CD14-positive monocyte (primary cell): ENCODE results near the gene MED26. TPM values are rescaled to one million over a fixed set of nuclear protein-coding genes. Genes with fewer than 3 reads are reported as not detected.
A peak's percentile ranks its signal among the peaks of the same experiment; 100 is the strongest.

Experiments used
- DNase-seq, 3 donors: peaks; one replicate each; pipeline ENCODE4 v3.0.0-alpha.2; 2011 to 2022
- H2AFZ ChIP-seq: 2 replicates; pipeline ENCODE4 v1.6.0; 2012; ENCODE audit warnings: mild to moderate bottlenecking, low read depth, low read length, inconsistent platforms; ENCODE audit not compliant: insufficient read depth, poor library complexity, severe bottlenecking
- H3K27ac ChIP-seq, 2 donors: 1 replicate in 1 of 2; 2 replicates in 1 of 2; pipeline ENCODE4 v1.5.1; 2012 to 2013; ENCODE audit warnings: low read length in 2 of 2, control low read depth in 1 of 2, inconsistent platforms in 1 of 2, low read depth in 1 of 2, mild to moderate bottlenecking in 1 of 2
- H3K27me3 ChIP-seq, 2 donors: one replicate each; pipeline versions ENCODE4 v1.6.0 to v1.6.1; 2011 to 2013; ENCODE audit warnings: low read length in 2 of 2; ENCODE audit not compliant: control insufficient read depth in 2 of 2, insufficient read depth in 2 of 2
- H3K36me3 ChIP-seq, 2 donors: replicated peaks in 1 of 2; 1 replicate in 1 of 2; 2 replicates in 1 of 2; pipeline versions ENCODE4 v1.5.1 to v1.6.1; 2012 to 2013; ENCODE audit warnings: low read length in 2 of 2, control low read depth in 1 of 2, inconsistent platforms in 1 of 2, mild to moderate bottlenecking in 1 of 2; ENCODE audit not compliant: insufficient read depth in 2 of 2, control insufficient read depth in 1 of 2
- H3K4me1 ChIP-seq, 2 donors: 1 replicate in 1 of 2; 2 replicates in 1 of 2; pipeline versions ENCODE4 v1.5.1 to v1.6.1; 2012 to 2013; ENCODE audit warnings: low read length in 2 of 2, control low read depth in 1 of 2, inconsistent platforms in 1 of 2, mild to moderate bottlenecking in 1 of 2, moderate library complexity in 1 of 2; ENCODE audit not compliant: insufficient read depth in 2 of 2, control insufficient read depth in 1 of 2
- H3K4me2 ChIP-seq: replicated peaks from 2 replicates; pipeline ENCODE3; 2012; ENCODE audit warnings: low read length, moderate library complexity, mild to moderate bottlenecking; ENCODE audit not compliant: poor library complexity, severe bottlenecking; ENCODE audit errors: extremely low read depth
- H3K4me3 ChIP-seq, 3 experiments: fragments of 200-600 bp in 1 of 3; sonication (generic) in 1 of 3; replicated peaks in 1 of 3; 1 replicate in 2 of 3; 2 replicates in 1 of 3; pipeline ENCODE4 v1.5.1; 2011 to 2013; ENCODE audit warnings: low read length in 3 of 3, mild to moderate bottlenecking in 3 of 3, control low read depth in 2 of 3, low read depth in 2 of 3, inconsistent platforms in 1 of 3, moderate library complexity in 1 of 3
- H3K79me2 ChIP-seq: 2 replicates; pipeline ENCODE4 v1.6.0; 2012; ENCODE audit warnings: mild to moderate bottlenecking, control low read depth, inconsistent platforms, low read length, moderate library complexity; ENCODE audit not compliant: insufficient read depth
- H3K9ac ChIP-seq: 2 replicates; pipeline ENCODE4 v1.6.0; 2017; ENCODE audit warnings: low read length, mild to moderate bottlenecking; ENCODE audit not compliant: insufficient read depth, poor library complexity, severe bottlenecking
- H3K9me3 ChIP-seq, 2 donors: replicated peaks in 1 of 2; 1 replicate in 1 of 2; 2 replicates in 1 of 2; pipeline versions ENCODE4 v1.5.1 to v1.6.1; 2012 to 2013; ENCODE audit warnings: low read length in 2 of 2, control low read depth in 1 of 2; ENCODE audit not compliant: control insufficient read depth in 1 of 2, insufficient read depth in 1 of 2
- H4K20me1 ChIP-seq: 2 replicates; pipeline ENCODE4 v1.6.0; 2012; ENCODE audit warnings: mild to moderate bottlenecking, low read length, control low read depth, moderate library complexity; ENCODE audit not compliant: insufficient read depth
- H3K27ac Mint-ChIP-seq, 7 donors: one replicate each; pipeline ENCODE4 v1.8.0; 2020; ENCODE audit warnings: mild to moderate bottlenecking in 7 of 7, mixed read lengths in 7 of 7, moderate library complexity in 6 of 7, inconsistent platforms in 2 of 7
- H3K27me3 Mint-ChIP-seq, 3 donors: one replicate each; pipeline ENCODE4 v1.8.0; 2021 to 2022; ENCODE audit warnings: low read depth in 3 of 3, mild to moderate bottlenecking in 3 of 3, mixed read lengths in 3 of 3, moderate library complexity in 3 of 3, inconsistent platforms in 1 of 3
- H3K36me3 Mint-ChIP-seq, 2 donors: one replicate each; pipeline ENCODE4 v1.8.0; 2020; ENCODE audit warnings: mixed read lengths in 2 of 2, inconsistent platforms in 1 of 2, mild to moderate bottlenecking in 1 of 2
- H3K4me1 Mint-ChIP-seq: one replicate; pipeline ENCODE4 v1.8.0; 2020; ENCODE audit warnings: mild to moderate bottlenecking, mixed read lengths
- H3K4me3 Mint-ChIP-seq, 2 donors: one replicate each; pipeline ENCODE4 v1.8.0; 2020; ENCODE audit warnings: mild to moderate bottlenecking in 2 of 2, mixed read lengths in 2 of 2, moderate library complexity in 1 of 2
- H3K9me3 Mint-ChIP-seq, 7 donors: one replicate each; pipeline ENCODE4 v1.8.0; 2020 to 2022; ENCODE audit warnings: mixed read lengths in 7 of 7, mild to moderate bottlenecking in 6 of 7, moderate library complexity in 6 of 7, inconsistent platforms in 2 of 7
- whole genome bisulfite sequencing: methylation state at CpG from one replicate; pipeline ENCODE4 v1.1.5; 2013; ENCODE audit warnings: missing lambda C conversion rate; ENCODE audit not compliant: insufficient coverage; 5-methylcytosine and 5-hydroxymethylcytosine counted together
- intact Hi-C, 2 donors: fragments of 100-400 bp; cut with micrococcal nuclease; formaldehyde crosslinking; loops; one replicate each; pipeline versions ENCODE4 v1.15.0 to v1.15.1; 2023
- polyA plus RNA-seq, 3 donors: library from polyadenylated mRNA; depleted of rRNA in 1 of 3; unstranded in 2 of 3; stranded (reverse) in 1 of 3; fragments of 300-500 nt in 2 of 3; fragments of >200 nt in 1 of 3; fragmentation: Illumina TruSeq in 2 of 3; gene quantifications; 1 replicate in 2 of 3; 2 replicates in 1 of 3; pipeline ENCODE4 v1.2.3, GENCODE V29; 2012 to 2021
- TF ChIP-seq, protein P1 (sequence below): fragments of 200-600 bp; IDR thresholded peaks from one replicate; pipeline ENCODE4 v1.8.0; 2022; ENCODE audit warnings: antibody characterized with exemption, mild to moderate bottlenecking

MED26 gene
- polyA plus RNA-seq, 3 donors, result 1.1 to 7.1 (median 2.1) TPM

DNA sequence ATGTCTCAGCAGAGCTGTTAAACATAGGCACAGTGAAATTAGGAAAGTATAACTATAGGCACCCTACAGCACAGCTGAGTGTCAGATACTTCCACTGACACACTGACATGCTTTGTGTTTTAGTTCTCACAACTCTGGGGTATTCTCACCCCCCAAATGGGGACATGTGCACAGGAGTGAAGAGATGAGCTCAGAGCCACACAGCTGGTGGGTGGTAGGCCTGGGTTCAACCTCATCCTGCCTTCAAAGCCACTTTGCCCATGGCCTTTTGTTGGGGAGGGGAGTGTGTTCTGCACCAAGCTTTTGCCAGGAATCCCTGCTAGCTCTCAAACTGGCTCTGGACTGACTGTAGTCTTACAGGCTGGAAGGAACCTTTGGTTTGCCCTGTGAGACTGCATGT, 54.1 kb downstream of the MED26 start:
- H3K4me3 Mint-ChIP-seq, result no peak overlapping the region
- H3K36me3 ChIP-seq, result peaks cover 37 to 69% of the 10 kb centered on the region in 2 donors
- peaks cover 30 to 39% of the 10 kb centered on the region in 2 donors for H3K4me1 ChIP-seq
- peak overlapping the region in 1 of 3 experiments; percentile 99 for H3K4me3 ChIP-seq
- peak overlapping the region in 1 of 2 donors; percentile 48 for H3K27ac ChIP-seq
- peaks cover 0 to 2% (median 0%) of the 10 kb centered on the region in 7 donors for H3K9me3 Mint-ChIP-seq
- intact Hi-C loops, result loop anchor here (2.0 to 5.0 kb wide), 3 partner anchors 13 to 53 kb away; partner anchors contain the start of gene MED26 (in 1 of the 2)
- no peak overlapping the region for H2AFZ ChIP-seq
- no peak overlapping the region for H3K9ac ChIP-seq
- peaks cover 42 to 58% of the 10 kb centered on the region in 2 donors for H3K36me3 Mint-ChIP-seq
- peaks cover 67% of the 10 kb centered on the region for H4K20me1 ChIP-seq
- peak overlapping the region; percentile 97 for H3K4me2 ChIP-seq
- no peaks in the 10 kb centered on the region for H3K27me3 ChIP-seq
- no peaks in the 10 kb centered on the region for H3K9me3 ChIP-seq
- TF ChIP-seq, protein P1, sequence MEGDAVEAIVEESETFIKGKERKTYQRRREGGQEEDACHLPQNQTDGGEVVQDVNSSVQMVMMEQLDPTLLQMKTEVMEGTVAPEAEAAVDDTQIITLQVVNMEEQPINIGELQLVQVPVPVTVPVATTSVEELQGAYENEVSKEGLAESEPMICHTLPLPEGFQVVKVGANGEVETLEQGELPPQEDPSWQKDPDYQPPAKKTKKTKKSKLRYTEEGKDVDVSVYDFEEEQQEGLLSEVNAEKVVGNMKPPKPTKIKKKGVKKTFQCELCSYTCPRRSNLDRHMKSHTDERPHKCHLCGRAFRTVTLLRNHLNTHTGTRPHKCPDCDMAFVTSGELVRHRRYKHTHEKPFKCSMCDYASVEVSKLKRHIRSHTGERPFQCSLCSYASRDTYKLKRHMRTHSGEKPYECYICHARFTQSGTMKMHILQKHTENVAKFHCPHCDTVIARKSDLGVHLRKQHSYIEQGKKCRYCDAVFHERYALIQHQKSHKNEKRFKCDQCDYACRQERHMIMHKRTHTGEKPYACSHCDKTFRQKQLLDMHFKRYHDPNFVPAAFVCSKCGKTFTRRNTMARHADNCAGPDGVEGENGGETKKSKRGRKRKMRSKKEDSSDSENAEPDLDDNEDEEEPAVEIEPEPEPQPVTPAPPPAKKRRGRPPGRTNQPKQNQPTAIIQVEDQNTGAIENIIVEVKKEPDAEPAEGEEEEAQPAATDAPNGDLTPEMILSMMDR, result no peak
- peaks cover 88% of the 10 kb centered on the region for H3K79me2 ChIP-seq
- H3K4me1 Mint-ChIP-seq, result peaks cover 32% of the 10 kb centered on the region
- DNase-seq, result no peak
- H3K27ac Mint-ChIP-seq, result peak overlapping the region in 4 of 7 donors; percentile 8 to 72 (median 51)
- H3K27me3 Mint-ChIP-seq, result no peaks in the 10 kb centered on the region

DNA sequence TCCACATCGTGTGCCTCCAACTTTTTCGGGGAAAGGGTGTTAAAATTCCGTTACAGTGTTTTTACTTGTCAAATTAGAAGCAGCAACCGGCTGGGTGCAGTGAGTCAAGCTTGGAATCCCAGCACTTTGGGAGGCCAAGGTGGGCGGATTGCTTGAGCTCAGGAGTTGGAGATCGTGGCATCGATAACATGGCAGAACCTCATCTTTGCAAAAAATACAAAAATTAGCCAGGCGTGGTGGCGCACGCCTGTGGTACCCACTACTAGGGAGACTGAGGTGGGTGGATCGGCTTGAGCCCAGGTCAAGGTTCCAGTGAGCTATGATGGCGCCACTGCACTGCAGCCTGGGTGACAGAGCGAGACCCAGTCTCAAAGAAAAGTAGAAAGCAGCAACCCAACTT, 54.7 kb downstream of the MED26 start:
- peaks cover 34 to 69% of the 10 kb centered on the region in 2 donors for H3K36me3 ChIP-seq
- H3K4me3 Mint-ChIP-seq, result peak overlapping the region; percentile 98 to 99
- DNase-seq, result no peak
- TF ChIP-seq, protein P1, result no peak
- H3K79me2 ChIP-seq, result peaks cover 82% of the 10 kb centered on the region
- H3K9me3 Mint-ChIP-seq, result peaks cover 0 to 2% (median 0%) of the 10 kb centered on the region in 7 donors
- H4K20me1 ChIP-seq, result peaks cover 61% of the 10 kb centered on the region
- peak overlapping the region; percentile 97 to 99 (median 98) for H3K27ac Mint-ChIP-seq
- peak overlapping the region; percentile 97 for H3K4me2 ChIP-seq
- peaks cover 32% of the 10 kb centered on the region for H3K4me1 Mint-ChIP-seq
- peak overlapping the region; percentile 68 to 98 for H3K27ac ChIP-seq
- H3K36me3 Mint-ChIP-seq, result peaks cover 44 to 60% of the 10 kb centered on the region in 2 donors
- WGBS, result 77% methylated on average over 13 of the region's 13 CpGs
- H3K4me3 ChIP-seq, result peak overlapping the region; percentile 73 to 99 (median 90)
- no peaks in the 10 kb centered on the region for H3K27me3 Mint-ChIP-seq
- peaks cover 30 to 39% of the 10 kb centered on the region in 2 donors for H3K4me1 ChIP-seq
- H3K9ac ChIP-seq, result peak overlapping the region; percentile 88
- no peaks in the 10 kb centered on the region for H3K9me3 ChIP-seq
- no peaks in the 10 kb centered on the region for H3K27me3 ChIP-seq
- intact Hi-C loops, result loop anchor here (2.0 to 5.0 kb wide), 3 partner anchors 14 to 54 kb away; partner anchors contain the start of gene MED26 (in 1 of the 2)
- H2AFZ ChIP-seq, result no peak overlapping the region
